A549 (cell line): Measurements from ENCODE around the gene MMP15. TPM values are rescaled to one million over a fixed set of nuclear protein-coding genes. Genes with fewer than 3 reads are reported as not detected.

Experiments used
- ATAC-seq, 2 experiments: fragments of 200-7000 bp in 1 of 2; fragments of >200 bp in 1 of 2; cut with Nextera tagmentation in 1 of 2; cut with Tn5 transposase in 1 of 2; 3 replicates each; pipeline versions ENCODE4 v1.8.0 to v1.9.1; 2018 to 2020; ENCODE audit warnings: mild to moderate bottlenecking in 1 of 2, moderate library complexity in 1 of 2
- CTCF ChIA-PET: fragments of 300-600 bp; sonication (Branson Sonifier 250); formaldehyde crosslinking; extraction: SDS; loops from one replicate; lab custom pipeline; 2021; ENCODE audit warnings: antibody characterized with exemption, inconsistent platforms; lab: Yijun Ruan, JAX
- POLR2A ChIA-PET: fragments of 350-600 bp; formaldehyde crosslinking; extraction: SDS; loops from one replicate; lab custom pipeline; 2021; ENCODE audit warnings: antibody characterized with exemption, inconsistent platforms; lab: Yijun Ruan, JAX
- DNase-seq, 2 experiments: peaks; one replicate each; pipeline versions ENCODE4 v3.0.0 to v3.0.0-alpha.2; 2011 to 2016; ENCODE audit warnings: low read depth in 1 of 2, low spot score in 1 of 2
- FAIRE-seq: peaks from 2 replicates; lab custom pipeline; 2011; peaks lifted over from hg19 to GRCh38; lab: Jason Lieb, UNC
- H3K27ac ChIP-seq, 2 experiments: fragments of >200 bp; sonication (Bioruptor Twin); formaldehyde crosslinking; 3 replicates each; pipeline ENCODE4 v1.5.1; 2016 to 2017
- H3K4me1 ChIP-seq: fragments of >200 bp; sonication (Bioruptor Twin); formaldehyde crosslinking; 3 replicates; pipeline ENCODE4 v1.6.1; 2016
- H3K4me2 ChIP-seq: fragments of >200 bp; sonication (Bioruptor Twin); formaldehyde crosslinking; 3 replicates; pipeline ENCODE4 v1.6.1; 2016
- H3K4me3 ChIP-seq: fragments of >200 bp; sonication (Bioruptor Twin); formaldehyde crosslinking; 3 replicates; pipeline ENCODE4 v1.5.1; 2016
- H3K9me3 ChIP-seq: fragments of >200 bp; sonication (Bioruptor Twin); formaldehyde crosslinking; 3 replicates; pipeline ENCODE4 v1.6.1; 2016
- BHLHE40 ChIP-seq: IDR thresholded peaks from 2 replicates; pipeline ENCODE4 v1.6.1; 2012; ENCODE audit warnings: low read depth, low read length, inconsistent platforms
- CBX2 ChIP-seq: fragments of 200-600 bp; sonication (generic); IDR thresholded peaks from 2 replicates; pipeline ENCODE4 v1.6.1; 2016; ENCODE audit warnings: low read depth, mild to moderate bottlenecking, borderline replicate concordance
- CHD4 ChIP-seq: fragments of 200-600 bp; sonication (generic); IDR thresholded peaks from 2 replicates; pipeline ENCODE4 v1.6.1; 2016; ENCODE audit warnings: antibody characterized with exemption, mild to moderate bottlenecking, borderline replicate concordance
- CTCF ChIP-seq: fragments of >200 bp; sonication (Bioruptor Twin); formaldehyde crosslinking; IDR thresholded peaks from 3 replicates; pipeline ENCODE4 v1.5.1; 2016
- EHF ChIP-seq: fragments of 250-450 bp; sonication (Bioruptor Pico); IDR thresholded peaks from 2 replicates; pipeline ENCODE4 v1.5.0; 2020; ENCODE audit warnings: mild to moderate bottlenecking
- EHMT2 ChIP-seq: fragments of 200-600 bp; sonication (generic); IDR thresholded peaks from 2 replicates; pipeline ENCODE4 v1.6.1; 2016; ENCODE audit warnings: antibody characterized with exemption, low read depth, mild to moderate bottlenecking, moderate library complexity
- ELK1 ChIP-seq: fragments of 150-350 bp; IDR thresholded peaks from 2 replicates; pipeline ENCODE4 v1.6.1; 2014; ENCODE audit warnings: low read depth, mild to moderate bottlenecking, low read length
- EP300 ChIP-seq, 2 experiments: fragments of >200 bp; sonication (Bioruptor Twin); formaldehyde crosslinking; IDR thresholded peaks; 2 replicates in 1 of 2; 3 replicates in 1 of 2; pipeline ENCODE4 v1.6.1; 2016 to 2017
- ESRRA ChIP-seq: fragments of 150-350 bp; IDR thresholded peaks from 2 replicates; pipeline ENCODE4 v1.6.1; 2014; ENCODE audit warnings: mild to moderate bottlenecking, low read length, borderline replicate concordance
- FOXS1 ChIP-seq: fragments of 250-450 bp; sonication (Bioruptor Pico); IDR thresholded peaks from 2 replicates; pipeline ENCODE4 v1.5.0; 2020; ENCODE audit warnings: mild to moderate bottlenecking, moderate library complexity
- HDAC2 ChIP-seq: fragments of 200-600 bp; sonication (generic); IDR thresholded peaks from 2 replicates; pipeline ENCODE4 v1.6.1; 2016
- HOXB13 ChIP-seq: fragments of 250-450 bp; sonication (Bioruptor Pico); IDR thresholded peaks from 2 replicates; pipeline ENCODE4 v1.5.0; 2020; ENCODE audit warnings: low read depth, mild to moderate bottlenecking, moderate library complexity
- HOXB5 ChIP-seq: fragments of 250-450 bp; sonication (Bioruptor Pico); IDR thresholded peaks from 2 replicates; pipeline ENCODE4 v1.5.0; 2020; ENCODE audit warnings: mild to moderate bottlenecking, moderate library complexity
- JUN ChIP-seq, 2 experiments: fragments of >200 bp; sonication (Bioruptor Twin); formaldehyde crosslinking; IDR thresholded peaks; 2 replicates in 1 of 2; 3 replicates in 1 of 2; pipeline ENCODE4 v1.6.1; 2016 to 2017
- JUNB ChIP-seq: fragments of >200 bp; sonication (Bioruptor Twin); formaldehyde crosslinking; IDR thresholded peaks from 2 replicates; pipeline ENCODE4 v1.6.1; 2016
- KDM5A ChIP-seq: fragments of 200-600 bp; sonication (generic); IDR thresholded peaks from 2 replicates; pipeline ENCODE4 v1.6.1; 2016; ENCODE audit warnings: antibody characterized with exemption, mild to moderate bottlenecking
- NR3C1 ChIP-seq: fragments of >200 bp; sonication (Bioruptor Twin); formaldehyde crosslinking; IDR thresholded peaks from 3 replicates; pipeline ENCODE4 v1.6.1; 2017
- POLR2AphosphoS2 ChIP-seq: conservative IDR thresholded peaks from 2 replicates; pipeline ENCODE4 v1.6.1; 2012; ENCODE audit warnings: low read length, improper control_type of control experiment, inconsistent platforms
- RAD21 ChIP-seq, 2 experiments: fragments of >200 bp in 1 of 2; sonication (Bioruptor Twin) in 1 of 2; formaldehyde crosslinking in 1 of 2; IDR thresholded peaks in 1 of 2; conservative IDR thresholded peaks in 1 of 2; 2 replicates in 1 of 2; 3 replicates in 1 of 2; pipeline ENCODE4 v1.6.1; 2012 to 2018; ENCODE audit warnings: inconsistent platforms in 1 of 2
- RARB ChIP-seq: fragments of 250-450 bp; sonication (Bioruptor Pico); IDR thresholded peaks from 2 replicates; pipeline ENCODE4 v1.8.0; 2021; ENCODE audit warnings: mild to moderate bottlenecking, moderate library complexity
- RCOR1 ChIP-seq: fragments of 150-350 bp; IDR thresholded peaks from 2 replicates; pipeline ENCODE4 v1.6.1; 2014; ENCODE audit warnings: antibody characterized with exemption, low read length, low read depth
- TFCP2L1 ChIP-seq: fragments of 250-450 bp; sonication (Bioruptor Pico); IDR thresholded peaks from 2 replicates; pipeline ENCODE4 v1.5.0; 2021; ENCODE audit warnings: mild to moderate bottlenecking
- ZNF302 ChIP-seq: fragments of 250-450 bp; sonication (Bioruptor Pico); IDR thresholded peaks from 2 replicates; pipeline ENCODE4 v1.9.0; 2021; ENCODE audit warnings: inconsistent platforms, mild to moderate bottlenecking, moderate library complexity
- WGBS: methylation state at CpG from one replicate; pipeline ENCODE4 v1.1.6; 2017; ENCODE audit errors: missing lambda C conversion rate; 5-methylcytosine and 5-hydroxymethylcytosine counted together
- polyA plus RNA-seq, 4 experiments: library from polyadenylated mRNA; depleted of rRNA in 3 of 4; stranded (reverse); fragments of >200 nt; fragmentation: RNase III in 1 of 4; extraction: RNeasy Plus Mini Kit Qiagen cat#74134 plus additional on column Dnase treatment in 1 of 4; gene quantifications; 2 replicates in 3 of 4; 3 replicates in 1 of 4; pipeline ENCODE4 v1.2.3, GENCODE V29; 2011 to 2017
- TF ChIP-seq, protein P1 (sequence below): fragments of 450-650 bp; IDR thresholded peaks from 2 replicates; pipeline ENCODE4 v1.6.1; 2014; ENCODE audit warnings: antibody characterized with exemption

Gene MMP15
- polyA plus RNA-seq, 2 of the 4 experiments (the other 2 are of a cell fraction): 4.3 to 11.2 TPM

DNA sequence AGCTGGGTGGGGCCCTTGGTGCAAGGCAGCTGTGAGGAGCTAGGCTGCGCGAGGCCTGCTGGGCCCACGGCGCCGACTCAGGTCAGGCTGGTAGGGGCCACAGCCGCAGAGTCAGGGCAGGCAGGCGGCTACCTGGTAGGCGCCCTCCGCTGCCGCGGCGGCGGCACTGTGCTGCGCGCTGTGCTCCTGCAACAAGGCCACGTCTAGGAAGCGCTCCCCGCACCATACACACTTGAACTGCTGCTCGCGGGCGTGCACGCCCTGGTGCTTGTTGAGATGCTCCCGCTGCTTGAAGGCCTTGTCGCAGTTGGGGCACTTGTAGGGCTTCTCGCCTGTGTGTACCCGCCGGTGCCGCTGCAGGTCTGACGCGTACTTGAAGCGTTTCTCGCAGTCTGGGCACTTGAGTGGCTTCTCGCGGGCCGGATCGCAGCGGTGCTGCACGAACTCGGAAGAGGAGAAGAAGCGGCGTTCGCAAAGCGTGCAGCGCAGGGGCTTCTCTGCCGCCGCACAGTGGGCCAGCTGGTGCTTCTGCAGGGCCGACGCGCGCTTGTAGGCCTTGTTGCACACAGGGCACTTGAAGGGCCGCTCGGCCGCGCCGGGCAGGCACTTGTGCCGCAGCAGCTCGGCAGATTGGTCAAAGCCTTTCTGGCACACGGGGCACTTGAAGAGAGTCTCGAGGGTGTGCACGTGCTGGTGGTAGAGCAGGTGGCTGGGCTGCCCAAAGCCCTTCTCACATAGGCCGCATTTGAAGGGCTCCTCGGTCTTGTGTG is 29.0 kb upstream of the MMP15 start:
- Histone ChIP-seq H3K27ac (no peak overlapping the region), H3K4me1 (peaks cover 42% of the 10 kb centered on the region), H3K4me3 (no peak overlapping the region), H3K9me3 (no peaks in the 10 kb centered on the region)
- no peak for ATAC-seq
- WGBS: 96% methylated on average over 48 of the region's 62 CpGs
- no peak for FAIRE-seq
- CTCF ChIA-PET: interaction anchor here (0.7 to 12.6 kb wide), 8 partner anchors 8 to 405 kb away, joined by 3 to 160 read pairs (median 4); no protein-coding TSS in a partner anchor
- no peak for TF ChIP-seq NR3C1
- no peak for TF ChIP-seq JUN (IDR thresholded peaks at IDR 0.05)
- no peak for TF ChIP-seq TFCP2L1 (CRISPR knock-in tag)
- no peak for TF ChIP-seq BHLHE40
- no peak for TF ChIP-seq CHD4
- no peak for TF ChIP-seq HOXB5 (CRISPR knock-in tag)
- no peak for TF ChIP-seq RCOR1
- TF ChIP-seq HDAC2: no peak
- TF ChIP-seq EHF (CRISPR knock-in tag): no peak
- no peak for TF ChIP-seq RARB (CRISPR knock-in tag)
- TF ChIP-seq CBX2: no peak
- no peak for TF ChIP-seq EP300 (IDR thresholded peaks at IDR 0.05)
- TF ChIP-seq CTCF: no peak
- no peak for TF ChIP-seq RAD21 (conservative IDR thresholded peaks at IDR 0.05 in 1 of 2, IDR thresholded peaks at IDR 0.05 in 1 of 2)
- TF ChIP-seq ZNF302 (CRISPR knock-in tag): no peak
- TF ChIP-seq, all 56 proteins: peak for 0
- POLR2A ChIA-PET: no interaction called here
- no peak for DNase-seq
- no peak overlapping the region for H3K4me2 ChIP-seq

DNA sequence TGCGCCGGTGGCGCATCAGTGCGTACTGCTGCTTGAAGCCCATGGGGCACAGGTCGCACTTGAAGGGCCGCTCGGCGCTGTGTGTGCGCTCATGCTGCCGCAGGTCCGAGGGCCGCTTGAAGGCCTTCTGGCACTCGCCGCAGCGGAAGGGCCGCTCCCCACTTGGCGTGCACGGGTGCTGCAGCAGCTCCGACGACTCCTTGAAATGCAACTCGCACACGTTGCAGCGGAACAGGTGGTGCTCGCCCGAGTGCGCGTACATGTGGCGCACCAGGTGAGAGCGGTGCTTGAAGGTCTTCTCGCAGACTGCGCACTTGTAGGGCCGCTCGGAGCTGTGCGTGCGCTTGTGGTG is 28.4 kb upstream of the MMP15 start:
- 94% methylated on average over 31 of the region's 35 CpGs for WGBS
- H3K27ac ChIP-seq: no peak overlapping the region
- no peaks in the 10 kb centered on the region for H3K9me3 ChIP-seq
- peaks cover 46% of the 10 kb centered on the region for H3K4me1 ChIP-seq
- H3K4me3 ChIP-seq: no peak overlapping the region
- no peak for ATAC-seq
- TF ChIP-seq RCOR1 (no peak), KDM5A (no peak), EP300 (IDR thresholded peaks at IDR 0.05) (no peak), CBX2 (no peak), EHMT2 (no peak), JUNB (no peak), ESRRA (no peak), POLR2AphosphoS2 (no peak), HDAC2 (no peak), FOXS1 (CRISPR knock-in tag) (no peak), ELK1 (no peak), HOXB13 (CRISPR knock-in tag) (no peak)
- TF ChIP-seq, protein P1, sequence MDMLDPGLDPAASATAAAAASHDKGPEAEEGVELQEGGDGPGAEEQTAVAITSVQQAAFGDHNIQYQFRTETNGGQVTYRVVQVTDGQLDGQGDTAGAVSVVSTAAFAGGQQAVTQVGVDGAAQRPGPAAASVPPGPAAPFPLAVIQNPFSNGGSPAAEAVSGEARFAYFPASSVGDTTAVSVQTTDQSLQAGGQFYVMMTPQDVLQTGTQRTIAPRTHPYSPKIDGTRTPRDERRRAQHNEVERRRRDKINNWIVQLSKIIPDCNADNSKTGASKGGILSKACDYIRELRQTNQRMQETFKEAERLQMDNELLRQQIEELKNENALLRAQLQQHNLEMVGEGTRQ: no peak
- no peak for DNase-seq
- no peak for FAIRE-seq
- ChIA-PET CTCF (interaction anchor here (0.7 to 12.6 kb wide), 6 partner anchors 91 to 406 kb away, joined by 3 to 160 read pairs (median 18); no protein-coding TSS in a partner anchor), POLR2A (no interaction called here)
- no peak overlapping the region for H3K4me2 ChIP-seq
